Measurements from ENCODE around the gene ALDH3B1. TPM values are rescaled to one million over a fixed set of nuclear protein-coding genes. Genes with fewer than 3 reads are reported as not detected.

The ALDH3B1 gene
- polyA plus RNA-seq, 4 donors, result 1.4 to 3.0 (median 2.0) TPM

DNA sequence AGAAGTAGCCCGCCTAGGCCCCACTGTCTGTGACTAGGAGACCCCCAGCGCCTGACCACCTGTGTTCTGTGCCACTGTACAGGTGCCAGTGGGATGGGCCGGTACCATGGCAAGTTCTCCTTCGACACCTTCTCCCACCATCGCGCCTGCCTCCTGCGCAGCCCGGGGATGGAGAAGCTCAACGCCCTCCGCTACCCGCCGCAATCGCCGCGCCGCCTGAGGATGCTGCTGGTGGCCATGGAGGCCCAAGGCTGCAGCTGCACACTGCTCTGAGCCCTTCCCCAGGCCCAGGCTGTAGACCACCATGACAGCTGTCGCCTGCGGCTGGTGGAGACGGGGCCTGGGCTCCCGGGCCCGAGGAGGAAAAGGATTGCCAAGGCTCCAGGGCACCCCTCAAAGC is 17.5 kb downstream of the ALDH3B1 start:
- DNase-seq (ENCODE audit: low read depth in 4 of 4, low spot score in 3 of 4), result no peak

DNA sequence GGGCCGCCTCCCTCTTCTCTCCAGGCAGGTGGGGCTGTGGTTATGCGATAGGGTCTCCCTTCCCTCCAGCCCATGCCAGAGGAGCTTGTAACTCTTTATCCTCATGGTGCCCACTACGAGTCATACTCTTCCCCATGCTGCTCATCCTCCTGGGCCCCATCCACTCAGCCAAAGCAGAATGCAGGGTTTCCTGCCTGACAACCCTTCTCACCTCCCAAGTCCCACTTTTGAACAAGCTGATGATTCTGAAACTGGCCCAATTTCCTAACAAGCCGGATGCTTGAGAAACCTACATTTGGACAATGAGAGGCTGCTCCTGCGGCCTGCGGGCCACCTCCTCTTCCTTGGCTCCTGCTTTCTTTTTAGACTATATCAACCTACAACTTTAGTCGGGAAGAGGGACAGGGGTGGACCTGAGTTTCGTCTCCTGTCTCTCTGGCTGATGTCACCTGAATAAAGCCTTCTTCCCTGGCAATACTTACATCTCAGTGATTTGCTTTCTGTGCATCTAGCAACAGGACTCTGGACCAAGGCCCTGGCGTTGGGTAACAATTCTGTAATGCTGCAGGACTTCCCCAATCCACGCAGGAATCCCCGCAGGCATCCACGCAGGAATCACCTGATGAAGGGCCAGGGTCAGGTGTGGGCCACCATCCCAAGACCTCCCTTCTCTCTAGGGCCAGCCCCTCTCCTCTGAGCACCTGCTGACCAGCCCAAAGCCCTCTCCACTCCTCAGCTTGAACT is 18.8 kb downstream of the ALDH3B1 start:
- no peak for DNase-seq (ENCODE audit: low read depth in 4 of 4, low spot score in 3 of 4)

DNA sequence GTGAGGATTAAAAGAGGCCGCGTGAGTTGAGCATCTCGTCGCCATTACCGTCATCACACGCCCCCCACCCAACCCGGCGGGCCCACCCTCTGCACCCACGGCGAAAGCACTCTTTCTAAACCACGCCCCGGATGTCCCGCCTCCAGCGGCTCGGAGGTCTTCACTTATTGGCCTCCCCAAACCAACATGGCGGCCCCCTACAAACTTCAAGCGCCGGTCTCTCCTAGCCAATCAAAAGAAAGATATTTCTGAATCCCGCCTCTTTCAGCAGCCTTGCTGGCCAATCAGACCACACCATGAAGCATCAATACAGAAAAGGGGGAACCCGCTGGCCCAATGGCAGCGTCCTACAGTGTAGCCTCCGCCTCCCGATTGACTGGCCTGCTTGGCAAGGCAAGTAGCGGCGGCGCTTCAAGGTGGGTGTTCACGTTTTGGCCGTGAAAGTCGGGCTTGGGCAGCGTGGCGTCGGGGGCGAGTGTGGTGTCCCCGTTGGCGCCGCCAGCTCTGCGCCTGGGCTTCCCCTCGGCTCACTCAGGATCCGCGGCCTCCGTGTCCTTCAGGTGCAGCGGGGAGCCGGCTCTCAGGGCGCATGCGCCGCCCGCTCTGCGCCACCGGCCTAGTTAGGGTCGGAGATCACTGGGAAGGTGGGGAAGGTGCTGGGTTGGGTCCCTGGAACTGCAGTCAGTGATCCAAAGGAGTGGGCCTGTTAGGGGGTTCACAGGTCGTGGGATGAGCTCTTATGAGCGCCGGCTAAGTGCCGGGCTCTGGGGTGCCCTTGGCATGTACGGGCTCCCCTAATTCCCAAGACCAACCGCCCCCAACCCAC is 20.4 kb downstream of the ALDH3B1 start, which contains the start of gene NDUFS8:
TSS of gene NDUFS8 (plus strand) at position 364 of the 826 bp plus-strand sequence. CDS start 1,471 bp downstream, outside the sequence.
- DNase-seq (ENCODE audit: low read depth in 4 of 4, low spot score in 3 of 4), result peak; percentile 95 to 99 (median 98)

DNA sequence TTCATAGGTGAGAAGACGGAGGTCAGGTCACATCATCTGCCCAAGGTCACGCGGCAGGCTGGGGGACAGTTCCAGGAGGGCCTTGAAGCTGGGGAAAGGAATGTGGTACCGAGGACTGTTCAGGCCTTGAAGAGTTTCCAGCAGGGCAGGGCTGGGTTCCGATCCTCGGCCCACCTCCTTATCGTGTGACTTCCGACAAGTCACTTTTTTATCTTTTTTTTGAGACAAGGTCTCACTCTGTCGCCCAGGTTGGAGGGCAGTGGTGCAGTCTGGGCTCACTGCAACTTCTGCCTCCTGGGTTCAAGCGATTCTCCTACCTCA is 21.0 kb downstream of the ALDH3B1 start:
- DNase-seq (ENCODE audit: low read depth in 4 of 4, low spot score in 3 of 4), result no peak

DNA sequence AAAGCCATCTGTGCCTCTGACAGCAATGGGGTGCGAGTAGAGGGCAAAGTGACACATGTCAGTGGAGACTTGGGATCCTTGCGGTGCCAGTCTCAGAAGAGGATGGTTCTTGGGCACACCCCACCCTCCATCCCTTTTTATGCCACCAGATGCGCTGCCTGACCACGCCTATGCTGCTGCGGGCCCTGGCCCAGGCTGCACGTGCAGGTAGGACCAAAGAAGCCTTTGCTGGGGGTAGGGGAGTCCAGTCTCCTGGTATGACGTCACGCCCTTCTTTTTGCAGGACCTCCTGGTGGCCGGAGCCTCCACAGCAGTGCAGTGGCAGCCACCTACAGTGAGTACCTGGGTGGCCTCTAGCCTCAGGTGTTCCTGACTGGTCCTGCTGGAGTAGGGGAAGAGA is 21.9 kb downstream of the ALDH3B1 start:
- no peak for DNase-seq (ENCODE audit: low read depth in 4 of 4, low spot score in 3 of 4)

DNA sequence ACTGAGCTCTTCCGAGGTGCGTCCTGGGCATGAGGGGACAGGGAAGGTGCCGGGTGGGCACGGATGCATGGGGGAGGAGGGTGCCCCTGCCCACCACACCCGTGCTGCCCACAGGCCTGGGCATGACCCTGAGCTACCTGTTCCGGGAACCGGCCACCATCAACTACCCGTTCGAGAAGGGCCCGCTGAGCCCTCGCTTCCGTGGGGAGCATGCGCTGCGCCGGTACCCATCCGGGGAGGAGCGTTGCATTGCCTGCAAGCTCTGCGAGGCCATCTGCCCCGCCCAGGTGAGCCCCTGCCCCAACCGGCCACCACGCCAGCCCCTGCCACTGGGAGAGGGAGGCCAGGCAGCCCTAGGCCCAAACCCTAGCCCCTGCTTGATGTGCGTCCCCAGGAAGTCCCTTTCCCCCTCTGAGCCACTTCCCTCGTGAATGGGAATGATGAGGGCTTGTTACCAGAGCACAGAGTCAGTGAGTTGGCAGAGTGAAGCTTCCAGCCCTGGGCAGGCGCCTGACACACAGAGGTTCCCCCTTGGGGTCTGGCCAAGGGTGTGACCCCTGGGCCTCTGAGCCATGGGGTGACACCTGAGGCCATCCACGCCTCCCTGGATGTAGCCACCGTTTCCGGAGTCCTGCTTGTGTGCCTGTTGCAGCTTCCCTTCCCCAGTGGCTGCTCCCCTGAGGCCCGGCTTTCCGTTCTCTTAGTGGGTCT is 23.0 kb downstream of the ALDH3B1 start:
- no peak for DNase-seq (ENCODE audit: low read depth in 4 of 4, low spot score in 3 of 4)

DNA sequence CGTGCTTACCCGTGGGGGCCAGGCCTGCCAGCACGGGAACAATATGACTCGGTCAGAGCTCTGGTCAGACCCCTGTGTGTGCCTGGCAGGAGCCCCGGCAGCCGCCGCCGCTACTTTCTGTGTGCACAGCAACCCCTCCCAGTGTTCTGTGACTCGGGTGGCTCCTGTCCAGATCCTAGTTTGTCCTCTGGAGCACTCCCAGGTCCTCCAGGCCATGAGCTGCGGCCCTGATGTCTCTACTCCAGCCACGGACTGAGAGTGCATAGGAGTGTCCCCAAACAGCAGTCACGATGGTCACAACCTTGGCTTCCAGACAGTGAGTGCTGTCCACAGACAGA is 23.6 kb downstream of the ALDH3B1 start:
- DNase-seq (ENCODE audit: low read depth in 4 of 4, low spot score in 3 of 4), result no peak

DNA sequence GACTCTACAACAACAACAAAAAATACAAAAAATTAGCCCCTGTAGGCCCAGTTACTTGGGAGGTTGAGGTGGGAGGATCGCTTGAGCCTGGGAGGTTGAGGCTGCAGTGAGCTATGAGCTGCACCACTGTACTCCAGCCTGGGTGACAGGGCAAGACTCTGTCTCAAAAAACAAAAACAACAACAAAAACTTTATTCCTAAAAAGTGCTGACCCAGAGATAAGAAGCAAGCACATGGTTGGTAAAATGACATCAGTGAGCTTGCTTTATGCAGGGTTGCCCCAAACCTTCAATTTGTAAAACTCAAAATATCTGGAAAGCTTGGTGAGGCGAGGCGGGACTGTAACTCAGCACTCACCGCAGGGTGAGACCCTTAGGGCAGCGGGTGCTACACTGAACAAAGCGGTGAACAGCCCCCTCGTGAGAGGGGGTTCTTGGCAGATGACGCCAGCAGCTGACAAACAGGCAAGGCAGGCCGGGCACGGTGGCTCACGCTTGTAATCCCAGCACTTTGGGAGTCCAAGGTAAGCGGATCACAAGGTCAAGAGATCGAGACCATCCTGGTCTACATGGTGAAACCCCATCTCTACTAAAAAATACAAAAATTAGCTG is 25.2 kb downstream of the ALDH3B1 start:
- DNase-seq (ENCODE audit: low read depth in 4 of 4, low spot score in 3 of 4), result no peak

DNA sequence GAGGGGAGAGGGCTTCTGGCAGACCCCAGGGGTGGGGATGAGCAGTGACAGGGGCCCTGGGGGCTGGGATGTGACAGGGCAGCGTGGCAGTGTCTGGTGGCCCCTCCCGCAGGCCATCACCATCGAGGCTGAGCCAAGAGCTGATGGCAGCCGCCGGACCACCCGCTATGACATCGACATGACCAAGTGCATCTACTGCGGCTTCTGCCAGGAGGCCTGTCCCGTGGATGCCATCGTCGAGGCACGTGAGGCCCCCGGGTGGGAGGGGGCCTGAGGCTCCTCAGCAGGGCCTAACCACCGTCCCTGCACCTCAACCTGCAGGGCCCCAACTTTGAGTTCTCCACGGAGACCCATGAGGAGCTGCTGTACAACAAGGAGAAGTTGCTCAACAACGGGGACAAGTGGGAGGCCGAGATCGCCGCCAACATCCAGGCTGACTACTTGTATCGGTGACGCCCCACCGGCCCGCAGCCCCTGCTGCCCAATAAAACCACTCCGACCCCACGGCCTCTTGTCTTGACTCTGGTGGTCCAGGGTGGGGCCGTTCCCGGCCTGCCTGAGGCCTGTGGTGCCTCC is 26.1 kb downstream of the ALDH3B1 start:
- no peak for DNase-seq (ENCODE audit: low read depth in 4 of 4, low spot score in 3 of 4)

DNA sequence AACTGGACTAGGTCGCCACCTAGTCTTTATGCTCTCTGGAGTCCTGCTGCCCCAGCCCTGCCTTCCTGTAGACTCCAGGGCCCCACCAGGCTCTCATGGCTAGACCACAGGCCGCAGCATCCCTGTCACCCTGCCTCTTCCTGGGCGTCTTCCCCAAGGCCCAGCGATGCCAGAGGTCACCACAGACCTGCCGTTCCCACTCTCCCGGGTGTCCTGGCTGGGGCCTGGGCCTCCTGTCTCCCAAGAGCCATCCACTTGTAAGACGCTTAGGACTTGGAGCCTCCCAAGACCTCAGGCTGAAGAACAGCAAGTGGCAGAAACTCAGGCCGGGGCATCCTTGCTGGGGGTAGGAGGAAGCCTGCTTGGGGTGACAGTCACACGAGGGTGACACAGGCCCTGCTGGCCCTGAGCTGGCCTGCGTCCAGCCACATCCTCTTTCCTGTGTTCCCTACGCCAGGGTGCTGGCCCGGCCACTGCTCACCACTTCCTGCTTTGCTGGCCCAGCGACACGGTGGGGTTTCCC is 26.7 kb downstream of the ALDH3B1 start:
- DNase-seq (ENCODE audit: low read depth in 4 of 4, low spot score in 3 of 4), result no peak

DNA sequence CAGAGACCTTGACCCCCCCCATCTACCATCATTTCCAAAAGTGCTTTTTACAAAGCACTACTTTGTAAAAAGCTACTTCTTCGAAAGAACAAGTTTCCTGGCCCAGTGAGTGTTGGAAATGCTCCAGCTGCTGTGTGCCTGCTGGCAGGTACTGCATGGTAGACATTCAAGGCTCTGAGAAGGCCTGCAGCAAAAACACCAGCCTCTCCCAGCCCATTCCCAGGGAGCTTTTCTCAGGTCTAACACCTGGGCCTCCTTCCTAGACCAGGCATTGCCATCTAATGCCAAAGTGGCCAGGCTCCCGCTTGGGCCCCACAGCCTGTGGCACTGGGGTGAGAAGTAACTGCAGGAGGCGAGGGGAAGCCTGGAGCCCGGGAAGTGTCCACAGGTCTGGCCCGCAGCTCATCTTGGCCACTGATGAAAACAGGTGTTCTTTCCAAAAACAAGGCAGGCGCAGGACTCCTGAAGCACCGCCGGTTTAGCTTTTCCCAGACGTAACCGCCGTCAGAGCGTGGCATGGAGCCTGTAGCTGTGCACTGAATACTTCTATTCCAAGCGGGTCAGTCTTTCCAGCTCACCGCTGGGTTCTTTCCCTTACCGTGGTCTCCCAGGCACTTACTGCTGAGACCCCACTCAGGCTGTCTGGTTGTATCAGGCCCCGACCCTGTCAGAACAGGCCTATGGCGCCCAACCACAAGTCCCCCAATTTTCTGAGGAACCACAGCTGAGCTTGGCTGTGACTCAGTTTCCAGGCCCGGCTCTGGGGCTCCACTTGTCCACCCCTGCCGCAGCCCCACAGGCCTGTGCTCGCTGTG is 27.5 kb downstream of the ALDH3B1 start:
- DNase-seq (ENCODE audit: low read depth in 4 of 4, low spot score in 3 of 4), result no peak

DNA sequence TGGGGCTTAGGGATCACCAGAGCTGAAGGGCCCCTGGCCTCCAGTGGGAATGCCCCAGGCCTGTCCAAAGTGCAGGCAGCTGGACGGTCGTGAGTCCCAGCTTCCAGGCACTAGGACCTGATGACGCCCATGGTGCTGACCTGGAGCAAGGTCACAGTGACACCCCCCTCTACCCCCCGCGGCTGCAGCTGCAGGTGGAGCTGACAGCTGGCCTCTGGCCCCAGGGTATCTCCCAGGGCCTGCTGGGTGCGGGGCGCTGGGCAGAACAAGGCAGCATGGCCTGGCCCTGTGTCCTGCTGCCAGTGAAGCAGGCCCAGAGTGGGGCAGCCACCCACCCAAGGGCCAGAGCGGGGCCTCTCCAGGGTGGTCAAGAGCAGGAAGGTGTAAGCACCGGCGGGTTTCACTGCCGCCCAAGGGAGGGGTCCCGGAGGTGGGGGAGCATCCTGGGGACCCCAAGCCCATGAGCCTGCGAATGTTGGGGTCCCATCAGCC is 28.1 kb downstream of the ALDH3B1 start:
- no peak for DNase-seq (ENCODE audit: low read depth in 4 of 4, low spot score in 3 of 4)

DNA sequence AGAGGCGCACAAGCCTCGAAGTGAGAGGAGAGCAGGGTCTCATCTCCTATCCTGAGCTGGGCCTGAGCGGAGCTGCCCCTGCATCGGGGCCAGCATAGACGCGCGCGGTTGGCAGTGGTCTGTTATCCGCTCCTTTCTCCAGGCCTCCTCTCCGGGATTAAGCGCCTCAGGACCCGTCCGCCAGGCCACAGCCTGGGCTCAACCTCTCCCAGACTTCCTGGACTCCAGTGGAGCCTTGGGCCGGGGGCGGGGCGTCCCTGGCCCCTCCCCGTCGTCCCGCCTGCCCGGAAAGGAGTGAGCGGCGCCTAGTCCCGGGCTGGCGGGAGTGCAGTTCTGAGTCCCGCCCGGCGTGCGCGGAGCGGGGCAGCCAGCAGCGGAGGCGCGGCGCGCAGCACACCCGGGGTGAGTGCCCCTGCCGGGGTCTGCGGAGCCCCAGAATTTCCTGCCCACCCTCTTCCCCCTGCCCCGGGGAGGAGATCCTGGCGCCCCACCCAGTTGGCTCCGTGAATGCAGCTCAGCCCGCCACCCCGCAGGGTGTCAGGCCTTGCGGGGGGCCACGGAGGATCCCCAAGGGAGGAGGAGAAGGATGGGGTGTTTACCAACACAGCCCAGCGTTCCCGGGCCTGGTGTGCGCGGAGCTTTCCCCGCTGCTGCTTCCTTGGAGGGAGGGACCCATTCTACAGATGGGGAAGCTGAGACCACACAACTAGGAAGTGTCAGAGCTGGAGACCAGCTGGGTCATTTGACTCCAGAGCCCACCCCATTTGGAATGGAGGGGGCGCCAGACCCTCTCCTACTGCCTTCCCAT is 28.8 kb downstream of the ALDH3B1 start, which contains the start of gene TCIRG1:
TSS of gene TCIRG1 (plus strand) at position 308 of the 808 bp plus-strand sequence. CDS start 2,247 bp downstream, outside the sequence.
- peak in 1 of 4 donors; percentile 51 for DNase-seq (ENCODE audit: low read depth in 4 of 4, low spot score in 3 of 4)

DNA sequence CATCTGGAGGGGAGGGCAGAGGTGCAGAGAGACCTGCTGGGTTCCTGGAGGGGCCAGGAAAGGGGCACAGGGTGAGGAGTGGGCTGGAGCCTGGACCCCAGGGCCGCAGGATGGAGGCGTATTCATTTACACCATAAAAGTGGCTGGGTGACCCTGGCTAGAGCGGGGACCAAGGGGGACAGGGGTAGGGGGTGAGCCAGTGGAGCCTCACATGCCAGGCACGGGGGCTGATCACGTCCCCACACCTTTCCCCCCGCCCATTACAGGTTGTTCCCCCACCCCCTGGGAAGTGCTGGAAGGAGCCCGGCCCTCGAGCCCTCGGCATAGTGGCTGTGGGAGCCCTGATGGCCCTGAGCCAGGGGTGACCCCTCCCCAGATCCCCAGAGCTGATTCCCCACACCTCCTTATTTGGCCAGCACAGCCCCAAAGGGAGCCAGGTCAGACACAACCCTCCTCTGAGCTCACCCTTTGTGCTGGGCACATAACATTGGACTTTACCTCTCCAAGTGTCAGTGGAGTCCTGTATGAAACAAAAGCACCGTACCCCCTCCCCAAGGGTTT is 29.5 kb downstream of the ALDH3B1 start:
- DNase-seq (ENCODE audit: low read depth in 4 of 4, low spot score in 3 of 4), result no peak

DNA sequence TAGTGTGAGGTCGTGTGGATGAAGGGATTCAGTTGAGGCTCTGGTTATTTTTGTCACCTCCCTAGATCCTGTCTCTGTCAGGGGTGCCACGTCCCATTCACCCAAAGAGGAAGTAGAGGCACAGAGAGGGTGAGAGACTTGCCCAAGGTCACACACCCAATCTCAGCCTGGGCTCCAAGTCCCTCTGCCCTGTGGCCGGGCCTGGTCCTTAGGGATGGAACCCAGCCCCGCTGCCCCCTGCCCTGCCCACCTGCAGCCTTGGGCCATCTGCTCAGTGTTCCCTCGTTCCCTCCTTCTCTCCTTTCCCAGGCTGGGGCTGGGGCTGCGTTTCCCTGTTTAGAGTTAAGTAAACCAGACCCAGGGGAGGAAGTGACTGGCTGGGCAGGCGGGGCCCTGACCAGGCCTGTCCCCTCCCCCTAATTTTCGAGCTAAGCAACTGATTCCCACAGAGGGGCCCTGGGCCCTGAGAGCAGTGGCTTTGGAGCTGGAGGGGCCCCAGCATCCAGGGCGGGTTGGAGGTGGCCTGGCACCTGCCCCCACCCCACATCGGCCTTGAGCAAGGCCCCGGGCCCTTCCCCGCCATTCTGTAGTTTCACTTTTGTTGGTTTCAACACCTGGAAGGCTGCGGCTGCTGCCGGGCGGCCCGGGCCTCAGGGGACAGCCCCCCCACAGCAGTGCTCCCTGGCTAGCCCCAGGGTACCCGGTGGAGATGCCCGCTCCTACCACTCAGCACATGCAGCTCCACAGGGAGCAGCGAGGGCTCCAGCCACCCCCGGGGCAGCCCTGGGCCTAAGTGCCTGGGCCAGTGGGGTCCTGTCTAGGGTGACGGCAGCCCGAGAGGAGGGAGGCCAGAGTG is 30.2 kb downstream of the ALDH3B1 start:
- DNase-seq (ENCODE audit: low read depth in 4 of 4, low spot score in 3 of 4), result no peak

DNA sequence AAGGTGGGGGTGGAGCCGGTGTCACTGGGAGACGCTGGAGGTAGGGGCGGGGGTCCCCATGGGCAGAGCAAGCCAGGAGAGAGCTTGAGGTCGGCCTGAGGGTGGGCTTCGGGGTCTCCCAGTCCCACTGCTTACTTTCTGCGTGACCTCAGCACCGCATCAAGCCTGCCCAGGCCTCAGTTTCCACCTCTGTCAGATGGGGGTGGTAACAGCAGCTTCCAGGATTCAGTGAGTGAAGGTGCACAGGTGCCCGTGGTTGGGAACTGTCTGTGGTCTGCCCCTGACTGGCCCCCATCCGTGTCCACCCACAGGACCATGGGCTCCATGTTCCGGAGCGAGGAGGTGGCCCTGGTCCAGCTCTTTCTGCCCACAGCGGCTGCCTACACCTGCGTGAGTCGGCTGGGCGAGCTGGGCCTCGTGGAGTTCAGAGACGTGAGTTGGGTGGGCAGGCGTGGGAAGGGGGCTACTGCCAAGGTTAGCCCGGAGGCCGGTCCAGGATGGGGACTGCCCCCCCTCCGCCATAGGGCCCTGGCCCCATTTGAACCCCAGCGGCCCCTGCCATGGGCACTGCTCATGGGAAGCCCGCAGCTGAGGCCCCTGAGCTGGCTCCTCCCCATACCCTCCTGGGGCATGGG is 30.9 kb downstream of the ALDH3B1 start:
- DNase-seq (ENCODE audit: low read depth in 4 of 4, low spot score in 3 of 4), result no peak

Data from left renal pelvis (tissue), 4 donors.